Measurements from ENCODE around the gene FFAR3.

- TF ChIP-seq POLR2A (IDR thresholded peaks at IDR 0.05) (no peak), CTCF (IDR thresholded peaks at IDR 0.05 in 8 of 11, conservative IDR thresholded peaks at IDR 0.05 in 3 of 11) (no peak)
Measured at GRCh38 chr19:35337984-35338296, 20.3 kb upstream of the FFAR3 start.

All from spleen (tissue), 7 donors.